Measurements from ENCODE around the gene MORC2.

The MORC2 gene

DNA sequence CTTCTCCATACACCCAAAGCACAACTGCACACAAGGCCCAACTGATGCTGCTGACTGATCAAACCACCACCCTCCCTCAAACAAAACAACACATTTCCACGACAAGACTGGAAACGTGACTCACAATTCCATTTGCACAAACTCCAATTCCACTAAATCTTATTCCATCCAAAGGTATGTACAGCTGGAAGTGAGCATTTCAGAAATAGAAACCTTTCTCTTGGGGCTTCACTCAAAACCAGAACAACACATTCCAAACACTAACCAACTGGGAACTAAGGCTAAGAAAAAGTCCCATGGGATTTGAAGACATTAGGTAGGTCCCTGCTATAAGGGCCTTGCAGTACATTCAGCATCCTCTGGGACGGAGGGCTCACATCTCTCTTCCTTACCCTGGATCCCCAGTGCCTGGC lies 19.6 kb downstream of the MORC2 start:
- DNase-seq: no peak

DNA sequence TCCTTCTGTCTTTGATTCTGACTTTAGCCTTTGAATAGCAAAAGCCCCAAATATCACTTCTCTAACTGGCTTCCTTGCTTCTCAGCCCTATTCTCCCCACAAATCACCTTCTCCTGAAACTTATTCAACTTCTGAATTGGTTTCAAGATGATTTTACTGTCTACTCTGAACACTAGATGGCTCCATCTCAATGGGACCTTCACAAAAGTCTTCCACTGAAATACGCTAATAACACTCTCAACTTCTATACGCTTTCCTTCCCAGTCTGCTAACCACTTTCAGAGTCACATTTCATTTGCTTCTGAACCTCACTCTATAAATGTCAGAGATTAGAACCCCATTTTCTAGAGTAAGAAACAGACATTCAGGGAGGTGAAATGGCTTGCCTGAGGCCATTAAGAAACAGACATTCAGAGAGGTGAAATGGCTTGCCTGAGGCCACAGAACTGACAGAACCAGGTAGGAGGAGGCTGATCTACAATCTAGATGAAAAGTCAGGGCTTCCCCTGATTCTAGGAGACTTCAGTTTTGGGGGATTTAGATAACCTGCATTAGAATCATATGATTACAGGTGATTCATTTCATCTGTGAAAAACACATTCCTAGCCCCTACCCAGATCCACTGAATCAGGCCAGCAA lies 20.6 kb downstream of the MORC2 start:
- peak; percentile 29 for DNase-seq

DNA sequence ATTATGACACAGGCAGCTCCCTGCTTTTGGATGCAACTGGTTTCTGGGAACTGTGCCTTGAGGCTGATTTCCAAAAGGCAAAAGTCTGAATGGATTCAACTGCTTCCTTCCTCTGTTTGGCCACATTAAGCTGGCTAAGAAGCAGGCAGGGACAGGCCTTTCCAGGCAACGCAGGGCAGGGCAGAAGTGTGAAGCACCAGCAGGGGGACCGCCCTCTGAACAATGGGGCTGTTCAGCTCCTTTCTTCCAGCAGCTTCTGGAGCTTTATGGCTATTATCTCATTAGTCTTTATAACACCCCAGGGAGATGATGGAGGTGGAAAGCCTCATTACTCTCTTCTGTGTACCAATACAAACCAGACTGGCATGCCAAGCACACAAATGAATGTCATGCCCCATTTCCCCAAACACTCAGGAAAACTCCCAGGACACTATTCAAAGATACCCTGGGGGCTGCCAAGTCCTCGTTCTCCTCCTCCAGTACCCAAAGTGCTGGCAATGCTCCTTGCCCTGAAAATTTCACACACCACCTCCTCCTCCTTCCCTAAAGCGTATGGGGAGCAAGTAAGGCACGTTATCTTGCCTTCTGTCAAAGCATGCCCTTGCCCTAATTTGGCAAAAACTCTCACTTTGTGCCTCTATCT lies 21.3 kb downstream of the MORC2 start:
- peak; percentile 36 for DNase-seq

DNA sequence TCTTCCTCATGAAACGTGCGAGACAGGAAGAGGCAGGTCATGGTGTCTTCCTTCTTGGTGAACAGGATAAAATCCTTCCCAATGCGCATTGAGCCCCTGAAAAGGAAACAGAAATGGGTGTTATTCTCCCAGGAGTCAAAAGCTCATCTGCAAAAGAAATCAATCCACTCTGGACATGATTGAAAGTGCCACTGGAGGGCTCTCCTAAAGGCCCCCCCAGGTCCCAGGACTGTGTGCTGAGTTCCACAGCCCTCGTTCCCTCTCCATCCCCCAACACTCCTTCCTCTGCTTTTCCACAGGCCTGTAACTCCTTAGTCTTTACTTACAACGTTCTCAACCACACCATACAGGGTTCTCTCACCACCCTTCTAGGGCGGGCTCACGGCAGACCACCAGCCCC lies 22.2 kb downstream of the MORC2 start:
- DNase-seq: no peak

DNA sequence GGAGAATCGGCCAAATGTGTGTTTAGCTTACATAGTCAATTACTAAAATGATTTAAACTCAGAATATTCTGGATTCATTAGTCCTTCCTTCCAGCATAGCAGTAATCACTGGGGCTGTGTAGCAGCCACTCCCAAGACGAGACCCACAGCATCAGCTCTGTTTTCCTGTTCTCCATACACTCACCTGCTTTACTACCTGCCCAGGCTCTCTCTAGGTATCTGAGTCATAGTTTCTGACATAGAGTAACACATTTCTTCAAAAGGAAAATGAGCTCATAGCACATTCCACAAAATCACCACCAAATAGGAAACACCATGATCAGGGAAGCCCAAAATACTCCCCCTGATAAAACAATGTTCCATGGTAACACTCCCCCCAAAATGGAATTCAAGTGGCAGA lies 22.9 kb downstream of the MORC2 start:
- DNase-seq: no peak

DNA sequence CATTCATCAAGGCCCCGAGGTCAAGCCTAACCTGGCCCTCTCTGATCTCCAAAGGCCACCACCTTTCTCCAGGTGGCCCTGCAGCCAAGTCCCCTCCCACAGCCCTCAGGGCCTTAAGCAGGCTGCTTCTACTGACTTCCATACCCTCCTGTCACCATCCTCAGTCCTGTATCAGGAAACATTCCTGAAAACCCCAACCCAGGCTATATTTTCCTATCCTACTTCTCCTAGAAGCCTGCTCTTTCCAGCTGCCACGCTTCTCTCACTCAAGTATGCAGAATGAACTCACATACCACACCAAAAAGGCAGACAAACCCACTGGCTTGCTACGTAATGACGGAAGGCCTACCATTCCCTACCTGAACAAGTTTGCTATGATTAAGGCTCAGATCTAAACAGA lies 23.6 kb downstream of the MORC2 start:
- no peak for DNase-seq

DNA sequence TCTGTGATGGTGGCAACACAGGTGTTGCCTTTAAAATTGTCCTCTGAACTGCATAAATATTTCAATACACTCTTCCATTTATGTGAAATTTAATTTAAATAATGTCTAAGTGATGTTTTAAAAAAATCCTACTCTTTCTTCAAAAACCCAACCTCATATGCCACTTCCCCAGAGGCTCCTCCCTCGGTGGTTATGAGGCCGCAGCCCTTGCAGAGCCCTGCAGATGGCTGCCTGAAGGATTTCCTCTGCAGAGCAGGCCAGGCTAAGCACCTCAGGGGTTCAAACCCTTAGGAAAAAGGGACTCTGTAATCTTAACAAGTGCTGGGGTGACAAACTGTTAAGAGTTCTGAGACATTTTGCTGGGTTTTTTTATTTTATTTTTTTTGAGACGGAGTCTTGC lies 25.2 kb downstream of the MORC2 start:
- no peak for DNase-seq

DNA sequence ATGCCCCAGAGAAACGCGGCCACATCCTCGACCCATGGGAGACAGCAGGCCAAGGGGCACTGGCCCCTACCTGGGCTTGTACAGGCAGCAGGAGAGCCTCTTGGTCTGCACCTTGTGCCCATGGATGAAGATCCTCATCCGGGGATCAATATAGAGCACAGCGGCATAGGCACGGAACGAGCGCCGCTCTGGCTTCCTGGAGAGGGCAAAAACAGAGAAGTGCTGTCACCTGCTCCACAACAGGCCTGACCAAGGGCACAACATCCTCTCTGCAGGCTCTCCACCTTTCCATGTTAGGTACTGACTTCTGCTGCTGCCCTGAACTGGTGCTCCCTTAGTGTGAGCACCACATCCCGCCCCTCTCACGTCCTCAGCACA lies 27.2 kb downstream of the MORC2 start:
- no peak for DNase-seq

DNA sequence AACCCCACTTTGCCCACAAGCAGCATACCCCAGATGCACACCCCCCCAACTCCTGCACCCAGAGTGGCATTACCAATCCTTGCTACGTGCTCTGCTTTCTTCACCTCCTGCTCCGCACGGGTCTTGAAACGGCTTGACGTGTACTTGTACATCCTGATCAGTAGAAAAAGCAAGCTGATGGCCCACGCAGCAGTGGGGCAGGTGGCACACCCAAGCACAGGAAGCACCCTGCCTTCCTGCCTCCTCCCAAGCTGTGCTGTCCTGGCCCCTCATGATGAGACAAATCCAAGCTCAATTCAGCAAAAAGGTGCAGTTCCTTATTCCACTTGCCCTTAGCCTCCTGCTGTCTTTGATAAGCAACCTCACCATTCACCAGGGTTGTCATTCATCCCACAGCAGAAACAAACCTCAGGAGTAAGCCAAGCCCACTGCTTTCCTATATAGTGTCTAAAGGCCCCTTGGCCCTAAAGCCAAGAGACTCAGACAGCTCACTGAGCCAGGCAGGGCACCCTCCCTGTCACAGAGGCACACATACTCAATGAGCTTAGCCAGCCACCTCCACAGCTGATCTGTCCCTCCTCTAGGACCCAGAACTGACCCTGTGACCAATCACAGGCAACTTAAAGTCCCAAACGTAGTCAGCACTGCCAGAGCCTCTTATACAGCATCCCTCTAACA lies 27.8 kb downstream of the MORC2 start:
- no peak for DNase-seq

DNA sequence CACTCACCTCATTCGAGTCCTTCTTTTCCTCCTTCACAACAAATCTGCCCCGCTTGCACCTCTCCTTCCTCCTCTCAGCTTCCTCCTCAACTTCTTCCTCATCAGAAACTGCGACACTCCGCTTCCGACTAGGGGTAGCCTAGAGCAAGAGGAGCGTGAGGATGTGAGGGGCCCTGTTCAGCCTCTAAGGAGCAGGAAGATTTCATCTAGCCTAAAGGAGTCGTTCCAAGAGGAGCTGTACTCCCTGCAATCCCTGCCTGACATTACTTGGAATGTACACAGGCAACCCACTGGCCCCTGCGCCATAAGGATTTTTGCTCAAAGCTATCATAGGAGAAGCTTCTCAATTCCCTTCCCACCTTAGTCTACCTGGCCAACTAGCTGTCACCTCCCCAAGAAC lies 34.5 kb downstream of the MORC2 start:
- DNase-seq: no peak

DNA sequence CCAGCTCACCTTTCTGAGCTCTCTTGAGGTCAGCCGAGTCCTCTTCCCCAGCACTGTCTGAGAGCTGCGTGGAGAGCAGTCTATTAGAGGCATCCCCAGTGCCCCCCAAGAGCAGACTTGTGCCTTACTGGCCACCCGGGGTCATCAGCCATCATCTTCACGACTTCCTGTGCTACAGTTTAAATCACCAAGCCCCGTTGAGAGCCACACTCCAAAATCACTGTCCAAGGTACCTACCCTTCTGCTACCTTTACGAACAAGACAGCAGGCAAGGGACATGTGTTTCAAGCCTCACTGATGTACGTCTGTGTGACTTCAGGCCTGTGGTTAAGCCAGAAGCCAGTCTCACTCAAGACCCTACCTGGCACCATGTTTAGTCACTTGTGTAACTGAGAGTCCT lies 35.1 kb downstream of the MORC2 start:
- no peak for DNase-seq

DNA sequence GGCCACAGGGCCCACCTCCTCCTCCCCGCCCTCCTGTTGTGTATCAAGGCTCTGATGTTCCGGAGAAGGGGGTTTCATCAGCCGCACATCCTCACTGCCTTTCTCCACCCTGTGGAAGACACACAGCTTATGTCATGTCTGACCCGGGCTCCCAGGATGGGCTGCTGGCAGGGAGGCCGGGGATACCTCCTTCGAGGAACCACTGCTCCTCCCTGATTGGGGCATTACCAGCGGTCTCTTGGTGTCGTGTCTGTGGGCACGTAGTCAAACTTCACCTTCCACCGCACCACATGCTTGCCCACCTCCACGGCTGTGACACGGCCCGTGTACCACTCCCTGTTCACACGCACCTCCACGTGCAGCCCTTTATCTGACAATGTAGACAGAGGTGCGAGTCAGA lies 35.9 kb downstream of the MORC2 start:
- DNase-seq: no peak

DNA sequence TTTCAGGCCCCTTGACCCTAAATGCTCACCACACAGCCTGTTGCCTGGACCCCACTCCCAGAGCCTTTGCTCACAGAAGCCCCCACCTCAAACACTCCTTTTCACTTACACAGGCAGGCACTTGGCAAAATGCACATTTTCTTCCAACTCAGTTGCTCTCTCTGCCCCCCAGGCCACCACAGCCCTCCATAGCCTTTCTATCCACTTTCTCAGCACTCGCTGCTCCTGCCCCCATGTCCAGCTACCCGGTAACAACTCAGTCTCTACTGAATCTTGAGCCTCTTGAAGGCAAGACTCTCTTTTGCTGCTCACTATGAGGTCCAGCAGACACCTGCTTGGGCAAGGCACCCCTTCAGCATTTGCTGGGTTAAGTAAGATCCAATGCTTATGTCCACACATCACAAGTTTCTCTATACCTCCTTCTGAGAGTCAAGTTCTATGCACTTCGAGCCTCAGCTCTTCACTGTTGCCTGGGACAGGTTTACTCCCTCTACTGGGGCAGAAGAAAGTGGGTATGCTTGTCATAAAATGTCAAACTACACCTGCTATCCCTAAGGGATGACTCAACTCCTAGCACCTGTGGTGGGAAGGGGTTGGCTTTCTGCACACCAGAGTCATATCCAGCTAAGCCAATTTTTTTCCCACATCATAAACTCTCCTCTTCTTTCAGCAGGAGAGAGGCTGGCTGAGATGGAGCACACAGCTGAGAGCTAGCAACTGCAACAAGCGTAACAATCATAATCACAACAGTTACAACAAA lies 36.9 kb downstream of the MORC2 start:
- no peak for DNase-seq

DNA sequence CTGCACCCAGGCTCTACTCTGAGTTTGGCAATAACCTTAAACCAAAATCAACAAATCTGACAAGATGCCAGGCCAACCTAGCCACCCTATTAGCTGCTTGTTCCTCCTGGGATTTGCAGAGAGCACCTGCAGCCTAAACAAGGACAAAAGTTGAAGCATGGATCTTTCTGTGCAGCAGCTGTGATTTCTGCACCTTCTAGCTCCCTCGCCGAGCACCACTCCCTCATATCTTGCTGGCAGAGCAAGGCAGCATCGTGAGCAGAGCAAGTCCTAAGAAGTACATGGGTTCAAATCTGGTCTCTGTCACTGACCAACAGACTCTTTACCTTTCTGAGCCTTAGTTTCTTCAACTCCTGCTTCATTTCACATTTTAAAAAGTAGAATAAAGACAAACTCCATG lies 38.3 kb downstream of the MORC2 start:
- no peak for DNase-seq

DNA sequence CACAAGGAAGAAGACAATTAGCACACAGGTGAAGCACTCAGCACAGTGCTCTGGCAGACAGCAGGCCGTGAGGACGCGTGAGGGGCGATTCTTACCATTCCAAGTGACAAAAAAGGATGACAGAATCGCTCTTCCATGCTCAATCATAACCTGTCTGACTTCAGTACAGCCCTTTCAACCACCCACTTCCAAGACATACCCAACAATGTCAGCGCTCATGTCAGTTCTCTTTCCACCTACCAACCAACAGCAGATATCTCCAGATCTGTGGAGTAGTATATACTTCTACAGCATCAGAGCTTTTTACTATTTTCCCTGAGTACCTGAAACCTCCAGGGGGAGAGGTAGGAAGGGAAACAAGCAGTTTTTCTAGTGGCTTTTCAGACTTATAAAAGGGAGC lies 40.2 kb downstream of the MORC2 start:
- DNase-seq: no peak

DNA sequence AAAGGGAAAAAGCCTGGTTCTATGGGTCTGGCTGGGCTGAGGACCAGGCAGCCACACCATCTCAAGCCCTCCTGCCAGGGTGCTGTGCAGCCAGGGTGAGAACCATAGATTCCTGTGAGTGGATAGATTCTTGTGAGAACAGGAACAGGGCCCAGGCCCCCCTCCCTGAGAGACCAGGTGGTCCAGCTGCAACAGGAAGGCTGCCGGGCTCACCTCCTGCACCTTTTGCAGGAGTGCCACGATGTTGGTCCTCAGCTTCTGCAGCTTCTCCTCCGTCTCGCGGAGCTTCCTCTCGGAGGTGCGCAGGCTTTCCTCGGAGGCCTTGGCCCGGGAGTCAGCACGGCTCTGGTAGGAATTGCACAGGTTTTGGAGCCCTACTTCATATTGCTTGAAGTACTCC lies 40.8 kb downstream of the MORC2 start:
- DNase-seq: no peak

DNA sequence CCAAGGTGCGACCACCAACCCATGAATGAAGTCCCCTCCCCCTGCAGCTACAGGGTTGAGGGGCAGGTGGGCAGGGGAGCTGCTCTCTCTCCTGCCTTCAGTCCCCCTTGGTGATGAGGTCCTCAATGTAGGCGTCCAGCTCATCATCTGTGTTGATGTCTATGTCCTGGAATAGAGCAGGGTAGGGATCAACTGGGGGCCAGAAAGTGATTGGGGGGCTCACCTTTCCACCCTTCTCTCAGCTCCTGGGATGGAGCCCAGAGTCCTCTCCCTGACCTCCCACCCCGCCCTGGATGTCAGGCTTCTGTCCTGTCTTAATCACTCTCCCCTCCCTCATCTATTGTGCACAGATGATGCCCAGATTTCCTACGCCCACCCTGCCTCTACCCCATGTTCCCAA lies 41.9 kb downstream of the MORC2 start:
- no peak for DNase-seq

DNA sequence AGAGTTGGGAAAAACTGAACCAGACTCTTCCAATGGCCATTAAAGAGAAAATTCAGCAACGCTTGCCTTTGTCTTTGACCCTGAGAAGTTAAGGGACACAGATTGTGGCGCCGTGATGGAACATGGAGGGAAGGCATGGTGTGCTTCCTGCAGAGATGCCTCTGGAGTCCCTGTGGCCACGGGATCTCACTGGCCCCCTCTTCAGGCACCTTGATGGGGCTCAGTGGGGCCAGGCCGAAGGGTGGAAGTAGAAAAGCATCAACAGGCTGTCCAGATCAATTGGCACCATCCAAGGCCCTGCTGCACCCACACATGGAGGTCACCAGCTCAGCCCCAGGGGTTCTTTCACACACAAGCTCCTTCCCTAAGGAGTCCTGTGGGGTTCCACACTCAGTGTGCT lies 42.9 kb downstream of the MORC2 start:
- no peak for DNase-seq

DNA sequence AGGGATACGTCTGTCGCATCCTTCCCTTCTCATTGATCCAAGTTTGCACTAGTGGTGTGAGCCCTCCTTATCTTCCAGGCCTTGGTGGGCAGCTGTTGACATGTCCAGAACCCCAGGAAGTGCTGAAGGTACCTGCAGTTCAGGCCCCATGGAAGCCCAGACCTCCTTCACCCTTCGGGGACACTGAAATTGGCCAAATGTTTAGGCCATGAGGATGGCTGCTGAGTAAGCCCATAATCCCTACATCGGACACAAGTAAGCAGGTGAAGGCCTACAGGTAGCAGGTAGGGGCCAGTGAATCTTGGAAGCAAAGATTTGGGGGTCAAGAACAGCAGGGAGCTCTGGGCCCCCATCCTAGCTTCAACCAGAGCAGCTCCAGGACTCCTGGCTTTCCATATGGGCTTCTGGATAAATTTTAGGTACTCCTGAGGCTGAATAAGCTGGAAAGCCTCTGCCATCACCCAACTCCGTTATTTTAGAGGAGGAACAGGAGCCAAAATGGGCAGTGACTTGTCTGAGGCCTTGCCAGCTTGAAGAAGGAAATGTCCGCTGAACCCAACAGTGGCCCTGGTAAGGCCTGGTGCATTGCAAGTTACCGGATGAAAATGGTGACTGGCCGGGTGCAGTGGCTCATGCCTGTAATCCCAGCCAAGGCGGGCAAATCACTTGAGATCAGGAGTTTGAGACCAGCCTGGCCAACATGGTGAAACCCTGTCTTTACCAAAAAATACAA lies 45.2 kb downstream of the MORC2 start:
- no peak for DNase-seq

DNA sequence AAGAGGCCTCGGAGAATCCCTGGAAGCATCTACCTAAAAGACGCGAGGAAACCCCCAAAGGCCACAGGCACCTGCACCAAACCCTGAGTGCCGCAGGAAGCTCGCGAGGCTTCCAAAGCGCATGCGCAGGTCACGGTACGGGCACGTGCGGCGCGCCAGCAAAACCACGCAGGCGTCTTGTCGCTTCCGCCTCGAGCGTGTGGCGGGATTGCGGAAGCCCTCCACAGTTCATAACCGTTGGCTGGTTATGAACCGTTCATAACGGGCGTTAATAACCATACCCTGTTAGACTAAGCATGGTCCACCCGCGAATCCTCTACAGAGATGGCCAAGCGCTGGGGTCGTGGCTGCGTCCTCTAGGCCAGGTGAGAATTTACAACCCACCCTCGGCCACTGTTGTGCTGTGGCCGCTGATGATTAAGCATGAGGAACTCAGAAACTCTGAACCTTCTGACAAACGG lies 46.4 kb downstream of the MORC2 start:
- DNase-seq: no peak

DNA sequence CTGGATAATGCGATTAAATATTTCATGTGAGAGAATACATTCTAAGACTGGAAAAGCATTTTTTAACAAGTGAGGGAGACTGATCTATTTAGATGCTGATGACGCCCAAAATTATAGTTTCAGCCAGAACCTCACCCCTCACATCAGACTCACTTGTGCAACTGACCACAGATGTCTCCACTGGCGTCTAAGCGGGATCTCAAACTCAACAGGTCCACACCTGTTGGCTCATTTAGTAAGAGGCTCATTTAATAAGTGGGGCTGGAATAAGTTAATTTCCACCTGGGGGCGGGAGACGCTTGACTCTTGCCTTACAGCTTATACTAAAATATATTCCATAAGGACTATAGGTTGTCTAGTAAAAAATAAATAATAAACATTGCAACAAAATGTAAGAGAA lies 47.5 kb downstream of the MORC2 start:
- no peak for DNase-seq

DNA sequence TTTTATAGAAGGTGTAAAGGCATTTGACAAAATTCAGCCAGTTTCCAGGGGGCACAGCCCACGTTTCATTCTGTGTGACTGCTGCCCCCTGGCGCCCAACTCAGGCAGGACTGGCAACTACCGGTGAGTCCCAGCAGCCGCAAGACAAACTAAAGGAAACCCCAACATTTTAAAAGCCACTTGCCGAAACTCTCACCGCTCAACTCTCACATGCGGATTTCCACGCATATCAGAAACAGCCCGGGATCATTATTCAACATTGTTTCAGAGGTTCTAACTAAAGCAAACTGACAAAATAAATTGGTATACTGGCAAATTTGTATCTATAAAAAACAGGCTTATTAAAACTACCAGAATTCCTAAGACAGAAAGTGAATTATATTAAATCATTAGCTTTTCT lies 48.2 kb downstream of the MORC2 start:
- DNase-seq: peak; percentile 0

DNA sequence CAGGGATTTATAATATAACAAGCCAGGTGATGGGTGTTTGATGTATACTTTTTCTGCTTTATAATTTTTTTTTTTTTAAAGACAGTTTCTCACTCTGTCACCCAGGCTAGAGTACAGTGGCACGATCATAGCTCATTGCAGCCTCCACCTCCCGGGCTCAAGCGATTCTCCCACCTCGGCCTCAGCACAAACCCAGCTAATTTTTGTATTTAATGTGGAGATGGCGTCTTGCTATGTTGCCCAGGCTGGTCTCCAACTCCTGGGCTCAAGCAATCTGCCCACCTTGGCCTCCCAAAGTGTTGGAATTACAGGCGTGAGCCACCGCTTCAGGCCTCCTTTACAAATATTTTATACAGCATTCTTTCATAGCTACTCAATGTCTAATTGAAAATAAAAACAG lies 48.6 kb downstream of the MORC2 start:
- no peak for DNase-seq
